Psoas muscle (tissue), 8 donors: ENCODE data around the gene MAMSTR. TPM values are rescaled to one million over a fixed set of nuclear protein-coding genes. Genes with fewer than 3 reads are reported as not detected.

Source experiments
- ATAC-seq, 4 donors: fragments of 200-7000 bp; cut with Tn5 transposase; one replicate each; pipeline ENCODE4 v1.9.1; 2020; ENCODE audit warnings: moderate library complexity in 3 of 4, mild to moderate bottlenecking in 2 of 4
- DNase-seq, 2 donors: peaks; one replicate each; pipeline ENCODE4 v3.0.0-alpha.2; 2020
- H3K27ac ChIP-seq: fragments of 200-600 bp; one replicate; pipeline ENCODE4 v1.8.0; 2022
- H3K27me3 ChIP-seq, 3 donors: fragments of 200-600 bp in 1 of 3; one replicate each; pipeline versions ENCODE4 v1.6.1 to v1.8.0; 2013 to 2022; ENCODE audit warnings: low read length in 2 of 3, mild to moderate bottlenecking in 2 of 3, moderate library complexity in 1 of 3; ENCODE audit not compliant: insufficient read depth in 3 of 3
- H3K36me3 ChIP-seq, 2 donors: fragments of 200-600 bp in 1 of 2; one replicate each; pipeline versions ENCODE4 v1.6.1 to v1.8.0; 2013 to 2022; ENCODE audit warnings: low read depth in 1 of 2, mild to moderate bottlenecking in 1 of 2, moderate library complexity in 1 of 2; ENCODE audit not compliant: insufficient read depth in 1 of 2
- H3K4me1 ChIP-seq: fragments of 200-600 bp; one replicate; pipeline ENCODE4 v1.8.0; 2022
- H3K4me3 ChIP-seq: fragments of 200-600 bp; one replicate; pipeline ENCODE4 v1.8.0; 2022; ENCODE audit warnings: mild to moderate bottlenecking
- H3K9me3 ChIP-seq: fragments of 200-600 bp; one replicate; pipeline ENCODE4 v1.8.0; 2022
- WGBS, 3 donors: extraction: QIAGEN DNeasy Blood & Tissue Kit; methylation state at CpG; one replicate each; pipeline versions ENCODE4 v1.1.6 to v1.1.7; 2013; 5-methylcytosine and 5-hydroxymethylcytosine counted together
- intact Hi-C, 2 donors: fragments of 100-400 bp; cut with DNase I; formaldehyde crosslinking; loops; one replicate each; pipeline versions ENCODE4 v1.11.0 to v1.14.2; 2022
- polyA plus RNA-seq, 3 donors: library from polyadenylated mRNA; stranded (reverse); fragments of 200-250 nt; gene quantifications; one replicate each; pipeline ENCODE4 v1.2.3, GENCODE V29; 2013
- total RNA-seq, 4 donors: library from RNA; stranded (reverse); fragmentation: NEBNext Ultra II Directional in 2 of 4; extraction: Animal tissue kit (Norgen Biotek cat#: 25700) in 2 of 4; gene quantifications; one replicate each; pipeline versions ENCODE4 v1.2.1 to v1.2.4, GENCODE V29; 2021 to 2023
- TF ChIP-seq, protein P1 (sequence below): fragments of 200-600 bp; IDR thresholded peaks from one replicate; pipeline ENCODE4 v1.8.0; 2022; ENCODE audit warnings: antibody characterized with exemption
- donor health status: healthy with polysubstance abuse.
- donor health status: DM: no; HTN: no; CAD: no; lungs with moderate emphysema.
- donor health status: Bipolar disorder and iron deficiency.
- donor health status: healthy.
- donor health status: DM: yes; HTN: yes; CAD: no.
- donor health status: DM: no; HTN: no; CAD: no.
- donor health status: DM: no; HTN: no; CAD: no.
- donor health status: DM: yes; HTN: yes; CAD: no.

Gene MAMSTR
- total and polyA plus RNA-seq, 7 donors = 3.1 to 50.9 (median 10.5) TPM

GRCh38 chr19:48738557-48739403 is 19.3 kb upstream of the MAMSTR start:
- Histone ChIP-seq H3K36me3 (peaks cover 0 to 6% of the 10 kb centered on the region in 2 donors), H3K4me1 (peaks cover 5% of the 10 kb centered on the region), H3K4me3 (peak overlapping the region; percentile 68), H3K9me3 (no peaks in the 10 kb centered on the region), H3K27ac (peak overlapping the region; percentile 78), H3K27me3 (no peaks in the 10 kb centered on the region)
- ATAC-seq (peak; percentile 91 to 94 (median 92)), DNase-seq (peak; percentile 94 to 96)
- 2 to 3% (median 2%) methylated on average over 38 to 95 of the region's 96 CpGs for WGBS, 3 donors
- TF ChIP-seq, protein P1, sequence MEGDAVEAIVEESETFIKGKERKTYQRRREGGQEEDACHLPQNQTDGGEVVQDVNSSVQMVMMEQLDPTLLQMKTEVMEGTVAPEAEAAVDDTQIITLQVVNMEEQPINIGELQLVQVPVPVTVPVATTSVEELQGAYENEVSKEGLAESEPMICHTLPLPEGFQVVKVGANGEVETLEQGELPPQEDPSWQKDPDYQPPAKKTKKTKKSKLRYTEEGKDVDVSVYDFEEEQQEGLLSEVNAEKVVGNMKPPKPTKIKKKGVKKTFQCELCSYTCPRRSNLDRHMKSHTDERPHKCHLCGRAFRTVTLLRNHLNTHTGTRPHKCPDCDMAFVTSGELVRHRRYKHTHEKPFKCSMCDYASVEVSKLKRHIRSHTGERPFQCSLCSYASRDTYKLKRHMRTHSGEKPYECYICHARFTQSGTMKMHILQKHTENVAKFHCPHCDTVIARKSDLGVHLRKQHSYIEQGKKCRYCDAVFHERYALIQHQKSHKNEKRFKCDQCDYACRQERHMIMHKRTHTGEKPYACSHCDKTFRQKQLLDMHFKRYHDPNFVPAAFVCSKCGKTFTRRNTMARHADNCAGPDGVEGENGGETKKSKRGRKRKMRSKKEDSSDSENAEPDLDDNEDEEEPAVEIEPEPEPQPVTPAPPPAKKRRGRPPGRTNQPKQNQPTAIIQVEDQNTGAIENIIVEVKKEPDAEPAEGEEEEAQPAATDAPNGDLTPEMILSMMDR = peak; percentile 47
- intact Hi-C loops = loop anchor here in 1 of 2 donors (5.0 kb wide), 1 partner anchor 61 kb away; no protein-coding TSS in a partner anchor

DNA sequence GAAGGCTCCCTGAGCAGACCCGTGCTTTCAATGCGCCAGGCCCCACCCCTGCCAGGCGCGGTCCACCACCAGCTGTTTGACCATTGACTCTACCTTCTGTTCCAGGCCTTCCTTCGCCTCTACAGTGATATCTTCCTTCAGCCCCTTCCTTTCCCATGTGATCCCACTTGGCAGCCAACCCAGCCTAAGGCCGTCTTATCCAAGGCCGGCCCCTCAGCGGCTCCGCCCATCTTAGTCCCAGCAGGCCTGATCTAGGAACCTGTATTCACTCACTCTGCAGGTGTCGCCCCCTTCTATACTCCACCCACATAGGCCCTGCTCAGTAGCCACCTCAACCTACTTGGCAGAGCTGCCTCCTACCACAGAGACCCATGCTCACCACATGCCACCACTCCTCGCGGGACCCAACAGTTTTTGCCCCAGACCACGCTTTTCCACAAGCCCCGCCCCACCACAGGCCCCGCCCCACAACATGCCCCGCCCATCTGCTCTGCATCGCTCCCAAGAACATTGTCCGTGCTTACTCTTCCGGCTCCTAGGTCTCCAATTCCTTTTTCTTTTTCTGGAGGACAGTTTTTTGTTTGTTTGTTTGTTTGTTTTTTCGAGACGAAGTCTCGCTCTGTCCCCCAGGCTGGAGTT is 18.0 kb upstream of the MAMSTR start:
- no peak overlapping the region for H3K27ac ChIP-seq
- TF ChIP-seq, protein P1 = no peak
- no peak overlapping the region for H3K4me3 ChIP-seq

DNA sequence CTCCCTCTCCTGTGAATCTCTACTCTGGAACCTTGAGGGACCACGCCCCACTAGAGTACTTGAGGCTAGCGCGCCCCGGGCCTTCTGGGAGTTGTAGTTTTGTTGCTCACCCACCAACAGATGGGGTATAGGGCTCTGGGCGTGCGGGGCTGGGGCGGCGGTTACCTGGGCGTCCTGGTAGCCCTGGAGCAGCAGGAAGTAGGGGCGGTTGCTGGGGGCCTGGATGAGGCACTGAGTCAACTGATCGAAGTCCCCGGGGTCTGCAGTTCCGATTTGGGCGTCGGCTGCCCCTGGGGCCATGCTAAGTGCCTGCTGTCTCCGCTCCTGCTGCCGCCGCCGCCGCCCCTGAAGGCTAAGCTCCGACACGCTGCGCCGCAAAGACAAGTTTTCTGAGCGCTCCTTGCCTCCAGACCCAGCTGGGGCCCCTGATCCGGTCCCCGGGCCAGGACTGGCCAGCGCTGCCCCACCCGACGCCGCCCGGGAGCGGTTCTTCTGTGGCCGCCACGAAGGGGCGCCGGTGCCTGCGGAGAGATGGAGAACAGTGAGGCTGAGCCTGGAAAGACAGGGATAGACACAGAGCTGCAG is 15.6 kb upstream of the MAMSTR start:
- Histone ChIP-seq H3K27me3 (no peaks in the 10 kb centered on the region), H3K4me1 (peaks cover 5% of the 10 kb centered on the region), H3K4me3 (no peak overlapping the region), H3K9me3 (no peaks in the 10 kb centered on the region), H3K36me3 (peaks cover 0 to 6% of the 10 kb centered on the region in 2 donors), H3K27ac (no peak overlapping the region)
- intact Hi-C loops = loop anchor here in 1 of 2 donors (5.0 kb wide), 1 partner anchor 58 kb away; no protein-coding TSS in a partner anchor
- 63 to 70% (median 68%) methylated on average over 36 to 38 of the region's 38 CpGs for WGBS, 3 donors
- TF ChIP-seq, protein P1 = no peak
- ATAC-seq (no peak), DNase-seq (no peak)

More for the DNA sequence above, 18.0 kb upstream of the MAMSTR start:
- Histone ChIP-seq H3K36me3 (peaks cover 0 to 6% of the 10 kb centered on the region in 2 donors), H3K9me3 (no peaks in the 10 kb centered on the region), H3K27me3 (no peaks in the 10 kb centered on the region), H3K4me1 (peaks cover 5% of the 10 kb centered on the region)
- intact Hi-C loops = loop anchor here in 1 of 2 donors (5.0 kb wide), 1 partner anchor 60 kb away; no protein-coding TSS in a partner anchor
- ATAC-seq (no peak), DNase-seq (no peak)
- WGBS, 3 donors = 56 to 70% (median 60%) methylated on average over 22 of the region's 22 CpGs

GRCh38 chr19:48734625-48735024 is 15.1 kb upstream of the MAMSTR start:
- Histone ChIP-seq H3K27me3 (no peaks in the 10 kb centered on the region), H3K27ac (no peak overlapping the region), H3K9me3 (no peaks in the 10 kb centered on the region), H3K4me3 (no peak overlapping the region), H3K4me1 (peaks cover 5% of the 10 kb centered on the region), H3K36me3 (peaks cover 0 to 6% of the 10 kb centered on the region in 2 donors)
- TF ChIP-seq, protein P1 = no peak
- ATAC-seq = no peak
- intact Hi-C loops = loop anchor here in 1 of 2 donors (5.0 kb wide), 1 partner anchor 57 kb away; no protein-coding TSS in a partner anchor
- no peak for DNase-seq
- 96 to 97% (median 97%) methylated on average over 6 to 9 of the region's 9 CpGs for WGBS, 3 donors
